SK-MEL-5 (cell line): Measurements from ENCODE around the gene REG3A. TPM values are rescaled to one million over a fixed set of nuclear protein-coding genes. Genes with fewer than 3 reads are reported as not detected.

ENCODE experiments used
- DNase-seq: peaks from one replicate; pipeline ENCODE4 v3.0.0-alpha.2; 2016; ENCODE audit warnings: low read depth, low spot score
- in situ Hi-C: cut with HindIII; loops from 2 replicates; pipeline ENCODE4 v1.10.0; 2016; ENCODE audit warnings: low sequenced_read_pairs, high pct_unique_total_duplicates, low pct_unique_long_range_greater_than_20kb
- polyA plus RNA-seq, 2 experiments: library from polyadenylated mRNA; depleted of rRNA; stranded (reverse); fragments of >200 nt; gene quantifications; 2 replicates each; pipeline ENCODE4 v1.2.3, GENCODE V29; 2015
- total RNA-seq: library from RNA; depleted of rRNA; stranded (reverse); fragments of >200 nt; shearing (Covaris generic); gene quantifications from 2 replicates; pipeline ENCODE4 v1.2.3, GENCODE V29; 2014; rRNA removed

REG3A gene
- not detected in 2 replicates for total RNA-seq
- not detected in 2 replicates for polyA plus RNA-seq (2015; cell fraction: cytosol; rRNA removed)
- polyA plus RNA-seq (2015; cell fraction: nucleus; rRNA removed) = not detected in 2 replicates

GRCh38 chr2:79159653-79160052, at the start of gene REG3A:
REG3A (minus strand) TSS chr2:79159753; CDS start chr2:79159405, 348 bp downstream.
- in situ Hi-C loops = no loop called here

GRCh38 chr2:79200762-79201161, 41.2 kb upstream of the REG3A start:
- in situ Hi-C loops = loop anchor here (10.0 kb wide), 1 partner anchor 136 kb away; no protein-coding TSS in a partner anchor
- DNase-seq = no peak

More at GRCh38 chr2:79159653-79160052, at the start of gene REG3A:
- no peak for DNase-seq

DNA sequence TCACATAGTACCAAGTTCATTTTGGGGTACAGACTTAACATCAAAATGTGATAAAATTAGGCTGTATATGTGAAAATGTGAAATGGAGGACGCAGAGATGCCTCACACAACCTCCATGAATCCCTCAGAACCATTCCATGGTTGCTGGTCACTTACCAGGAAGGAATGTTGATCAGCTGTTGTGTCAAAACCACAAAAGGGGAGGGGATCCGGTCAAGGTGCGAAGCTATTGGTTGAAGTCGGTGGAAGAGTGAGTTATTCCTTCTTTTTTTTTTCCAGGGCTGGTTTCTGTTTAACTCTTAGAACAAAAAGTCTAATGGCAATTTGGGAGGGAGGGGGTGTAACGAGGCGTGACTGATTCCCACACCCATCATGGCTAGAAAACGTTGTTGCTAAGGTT, 32.3 kb upstream of the REG3A start:
- DNase-seq = no peak
- in situ Hi-C loops = no loop called here

DNA sequence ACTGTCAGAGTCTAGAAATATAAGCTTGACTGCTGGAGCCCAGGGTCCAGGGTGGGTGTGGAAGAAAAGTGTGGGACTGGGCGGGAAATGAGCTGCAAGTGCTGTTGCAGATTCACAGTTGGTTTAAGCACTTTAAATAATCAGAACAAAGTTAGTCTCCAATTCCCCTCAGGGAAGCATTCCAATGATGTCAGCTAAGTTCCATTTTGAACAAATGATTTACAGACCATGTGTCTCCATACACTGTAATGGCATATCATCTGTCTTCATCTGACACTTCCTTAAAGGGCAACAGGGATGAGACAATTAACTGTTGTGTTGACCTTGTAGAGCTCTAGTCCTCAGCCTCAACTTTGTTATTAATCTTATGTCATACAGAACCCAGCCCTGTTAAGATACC, 31.5 kb upstream of the REG3A start:
- in situ Hi-C loops = no loop called here
- DNase-seq = peak; percentile 15

GRCh38 chr2:79189465-79189864, 29.9 kb upstream of the REG3A start:
- no peak for DNase-seq
- in situ Hi-C loops = no loop called here

DNA sequence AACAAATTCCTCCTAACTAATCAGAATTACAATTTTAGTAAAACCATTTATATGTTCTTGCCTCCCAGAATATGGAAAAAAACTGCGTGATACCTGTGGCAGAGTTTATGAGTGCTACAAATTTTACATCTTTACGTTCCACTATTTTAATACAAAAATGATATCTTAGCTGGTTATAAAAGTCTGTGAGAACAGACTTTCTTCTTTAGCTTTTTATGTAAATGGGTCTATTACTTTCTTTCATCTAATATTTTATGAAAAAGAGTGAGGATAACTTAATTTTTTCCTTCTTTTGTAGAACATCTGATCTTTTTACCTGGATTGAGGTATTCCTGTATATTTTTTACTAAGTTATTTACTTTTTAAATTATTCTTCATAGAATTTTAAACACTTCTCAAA, 22.1 kb upstream of the REG3A start:
- no peak for DNase-seq
- in situ Hi-C loops = no loop called here

GRCh38 chr2:79180092-79180491, 20.5 kb upstream of the REG3A start:
- in situ Hi-C loops = no loop called here
- DNase-seq = no peak

GRCh38 chr2:79179036-79179435, 19.5 kb upstream of the REG3A start:
- no peak for DNase-seq
- in situ Hi-C loops = no loop called here

GRCh38 chr2:79178076-79178674, 18.6 kb upstream of the REG3A start:
- no peak for DNase-seq
- in situ Hi-C loops = no loop called here

DNA sequence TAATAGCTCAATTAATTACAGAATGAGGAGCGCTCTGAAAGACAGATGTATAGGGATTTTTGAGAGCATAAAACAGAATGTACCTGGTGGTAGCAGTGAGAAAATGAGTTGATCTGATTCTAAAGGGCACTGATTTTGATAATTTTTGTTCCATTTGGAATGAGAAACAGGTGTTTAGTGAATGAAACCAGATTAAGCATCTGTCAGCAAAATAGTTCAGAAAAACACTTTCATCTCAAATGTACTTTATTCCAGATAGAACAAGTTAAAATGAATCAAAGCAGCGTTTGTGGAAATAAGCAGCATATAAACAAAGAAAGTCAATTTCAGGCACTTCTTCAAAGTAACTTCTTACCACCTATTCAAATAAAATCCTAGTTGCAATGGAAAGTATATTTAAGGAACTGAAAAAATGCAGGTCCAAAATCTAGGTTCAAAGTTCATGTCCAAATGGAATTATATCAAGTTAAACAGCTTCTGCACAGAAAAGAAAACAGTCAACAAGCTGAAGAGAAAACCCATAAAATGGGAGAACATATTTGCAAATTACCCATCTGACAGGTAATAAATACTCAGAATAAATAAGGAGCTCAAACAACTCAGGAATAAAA, 11.9 kb upstream of the REG3A start:
- in situ Hi-C loops = no loop called here
- DNase-seq = no peak

DNA sequence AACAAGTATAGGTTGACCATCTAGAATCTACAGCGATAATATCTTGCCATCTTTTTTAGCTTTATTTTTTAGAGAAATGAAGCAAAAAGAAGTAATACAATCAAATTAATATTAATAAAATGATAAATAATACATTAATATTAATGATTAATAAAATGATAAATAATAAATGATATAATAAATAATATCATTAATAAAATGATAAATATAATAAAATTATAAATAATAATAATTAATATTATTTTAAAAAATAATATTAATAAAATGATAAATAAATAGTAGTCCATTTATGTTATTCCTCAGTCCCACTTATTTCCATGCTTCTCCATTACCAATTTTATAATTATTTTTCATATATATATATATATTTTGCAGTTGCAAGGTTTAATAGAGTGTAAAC, 3.2 kb upstream of the REG3A start:
- no peak for DNase-seq
- in situ Hi-C loops = no loop called here

DNA sequence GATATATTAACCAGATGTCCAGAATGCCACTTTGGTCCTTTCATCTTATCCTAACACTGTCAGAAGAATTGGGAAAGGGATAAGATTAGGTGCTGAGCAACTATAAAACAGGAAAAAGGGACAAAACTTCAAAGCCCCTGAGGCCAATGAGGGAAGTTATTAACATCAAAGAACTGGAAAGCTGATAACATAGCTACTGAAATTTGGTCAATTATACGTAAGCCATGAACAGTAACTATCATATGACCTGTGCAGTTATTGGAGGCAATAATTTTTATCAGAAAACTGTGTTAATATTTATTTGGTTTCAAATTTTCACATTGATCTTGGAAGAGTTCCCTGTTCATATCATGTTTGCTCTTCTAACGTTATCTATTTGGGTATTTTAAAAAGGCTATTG, 2.6 kb upstream of the REG3A start:
- in situ Hi-C loops = no loop called here
- no peak for DNase-seq

- DNase-seq = no peak
- in situ Hi-C loops = no loop called here
Measured at GRCh38 chr2:79159030-79159429, 523 bp downstream of the REG3A start.

GRCh38 chr2:79155826-79156476, 3.6 kb downstream of the REG3A start:
- in situ Hi-C loops = no loop called here
- DNase-seq = no peak

DNA sequence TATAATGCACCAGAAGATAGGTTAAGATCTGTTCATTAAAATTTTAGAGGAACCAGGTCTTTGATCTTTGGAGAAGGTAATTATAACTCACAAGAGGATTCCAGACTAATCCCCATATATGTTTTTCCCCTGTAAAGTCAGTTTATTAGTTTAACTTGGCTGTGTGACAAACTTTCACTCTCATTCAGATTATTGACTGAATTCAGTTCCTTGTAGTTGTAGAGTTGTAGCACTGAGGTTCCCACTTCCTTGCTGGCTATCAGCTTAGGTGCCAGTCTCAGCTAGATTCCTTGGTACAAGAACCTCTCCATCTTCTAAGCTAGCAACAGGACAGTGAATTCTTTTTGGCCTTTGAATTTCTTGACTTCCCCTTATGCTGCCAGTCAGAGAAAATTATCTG, 20.1 kb downstream of the REG3A start:
- no peak for DNase-seq
- in situ Hi-C loops = no loop called here

DNA sequence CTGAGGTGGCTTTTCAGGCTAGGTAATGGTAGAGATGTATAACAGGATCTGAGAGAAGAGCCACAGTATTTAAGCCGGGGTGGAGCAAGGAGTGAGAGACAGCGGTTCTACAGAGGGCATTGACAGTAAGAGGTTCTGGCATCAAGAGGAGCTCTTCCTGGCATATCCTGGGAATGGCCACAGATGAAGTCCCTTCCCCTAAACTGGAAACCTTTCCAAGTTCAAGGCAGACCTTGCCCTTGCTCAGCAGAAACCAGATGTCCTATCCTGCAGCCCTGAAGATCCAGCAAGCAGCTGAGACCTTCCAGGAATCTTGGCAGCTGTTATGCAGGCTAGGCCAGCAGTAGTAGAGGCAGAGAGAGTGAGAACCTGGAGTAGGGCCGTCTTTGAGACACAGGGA, 21.2 kb downstream of the REG3A start:
- no peak for DNase-seq
- in situ Hi-C loops = no loop called here

GRCh38 chr2:79131687-79132086, 27.9 kb downstream of the REG3A start:
- peak; percentile 22 for DNase-seq
- in situ Hi-C loops = no loop called here

- in situ Hi-C loops = no loop called here
- no peak for DNase-seq
Measured at GRCh38 chr2:79129804-79130203, 29.7 kb downstream of the REG3A start.

- DNase-seq = no peak
- in situ Hi-C loops = no loop called here
Measured at GRCh38 chr2:79129260-79129659, 30.3 kb downstream of the REG3A start.
